ENCODE results near the gene FOXF1. TPM values are rescaled to one million over a fixed set of nuclear protein-coding genes. Genes with fewer than 3 reads are reported as not detected.

FOXF1 gene
- total and polyA plus RNA-seq, 2 donors from 2014 or later, result 0.57 to 0.67 TPM

- FAIRE-seq, result no peak
- no peak overlapping the region for H3K27ac ChIP-seq (ENCODE audit: low read depth in 2 of 2, low read length in 2 of 2)
- H3K36me3 ChIP-seq (ENCODE audit: control insufficient read depth in 2 of 3, insufficient read depth in 3 of 3, low read length in 3 of 3), result peaks cover 0 to under 1% (median 0%) of the 10 kb centered on the region in 3 donors
- no peaks in the 10 kb centered on the region for H3K9me3 ChIP-seq (ENCODE audit: control insufficient read depth in 2 of 3, insufficient read depth in 1 of 3, low read length in 3 of 3)
- no peak overlapping the region for H3K4me3 ChIP-seq (ENCODE audit: low read length in 3 of 3)
- intact Hi-C loops (cut with DNase I), result no loop called here
- no peaks in the 10 kb centered on the region for H3K27me3 ChIP-seq (ENCODE audit: control insufficient read depth, insufficient read depth, low read length)
- H3K9ac ChIP-seq (ENCODE audit: low read length in 3 of 3), result no peak overlapping the region
- no peak for TF ChIP-seq CTCF (IDR thresholded peaks at IDR 0.05; ENCODE audit: borderline replicate concordance, extremely low read depth, insufficient read depth)
- peaks cover 0 to 6% (median 0%) of the 10 kb centered on the region in 3 donors for H3K4me1 ChIP-seq (ENCODE audit: control insufficient read depth in 2 of 3, insufficient read depth in 2 of 3, low read depth in 1 of 3, low read length in 3 of 3)
- DNase-seq, result peak in 1 of 5 donors; percentile 79
Measured at GRCh38 chr16:86553356-86553755, 43.0 kb downstream of the FOXF1 start.

- DNase-seq, result peak in 1 of 5 donors; percentile 48
- peaks cover 0 to 6% (median 0%) of the 10 kb centered on the region in 3 donors for H3K4me1 ChIP-seq (ENCODE audit: control insufficient read depth in 2 of 3, insufficient read depth in 2 of 3, low read depth in 1 of 3, low read length in 3 of 3)
Measured at GRCh38 chr16:86554599-86554916, 44.2 kb downstream of the FOXF1 start.

GRCh38 chr16:86554917-86555703 is 44.8 kb downstream of the FOXF1 start, which contains the start of gene MTHFSD:
TSS of gene MTHFSD (minus strand) at chr16:86555235. CDS start at chr16:86555184, 51 bp downstream.
- Histone ChIP-seq H3K36me3 (ENCODE audit: control insufficient read depth in 2 of 3, insufficient read depth in 3 of 3, low read length in 3 of 3) (no peaks in the 10 kb centered on the region), H3K27ac (ENCODE audit: low read depth in 2 of 2, low read length in 2 of 2) (peak within 1 kb of the TSS; percentile 73 to 78), H3K9me3 (ENCODE audit: control insufficient read depth in 2 of 3, insufficient read depth in 1 of 3, low read length in 3 of 3) (no peaks in the 10 kb centered on the region), H3K9ac (ENCODE audit: low read length in 3 of 3) (peak within 1 kb of the TSS; percentile 74 to 97 (median 95)), H3K27me3 (ENCODE audit: control insufficient read depth, insufficient read depth, low read length) (no peaks in the 10 kb centered on the region), H3K4me1 (ENCODE audit: control insufficient read depth in 2 of 3, insufficient read depth in 2 of 3, low read depth in 1 of 3, low read length in 3 of 3) (peaks cover 0 to 6% (median 0%) of the 10 kb centered on the region in 3 donors), H3K4me3 (ENCODE audit: low read length in 3 of 3) (peak within 1 kb of the TSS; percentile 82 to 95 (median 92))
- intact Hi-C loops (cut with DNase I), result no loop called here
- DNase-seq (peak; percentile 94 to 98 (median 97)), FAIRE-seq (no peak)
- TF ChIP-seq CTCF (IDR thresholded peaks at IDR 0.05; ENCODE audit: borderline replicate concordance, extremely low read depth, insufficient read depth), result no peak

More at GRCh38 chr16:86554599-86554916, 44.2 kb downstream of the FOXF1 start:
- intact Hi-C loops (cut with DNase I), result no loop called here
- peak overlapping the region; percentile 58 to 97 (median 95) for H3K9ac ChIP-seq (ENCODE audit: low read length in 3 of 3)
- H3K9me3 ChIP-seq (ENCODE audit: control insufficient read depth in 2 of 3, insufficient read depth in 1 of 3, low read length in 3 of 3), result no peaks in the 10 kb centered on the region
- no peaks in the 10 kb centered on the region for H3K27me3 ChIP-seq (ENCODE audit: control insufficient read depth, insufficient read depth, low read length)
- FAIRE-seq, result no peak
- H3K36me3 ChIP-seq (ENCODE audit: control insufficient read depth in 2 of 3, insufficient read depth in 3 of 3, low read length in 3 of 3), result no peaks in the 10 kb centered on the region
- H3K4me3 ChIP-seq (ENCODE audit: low read length in 3 of 3), result peak overlapping the region; percentile 79 to 95 (median 92)
- H3K27ac ChIP-seq (ENCODE audit: low read depth in 2 of 2, low read length in 2 of 2), result no peak overlapping the region
- no peak for TF ChIP-seq CTCF (IDR thresholded peaks at IDR 0.05; ENCODE audit: borderline replicate concordance, extremely low read depth, insufficient read depth)

Measured in kidney (tissue), 14 donors.